ENCODE measurements around the gene ATP5MC3. TPM values are rescaled to one million over a fixed set of nuclear protein-coding genes. Genes with fewer than 3 reads are reported as not detected.
A peak's percentile ranks its signal among the peaks of the same experiment; 100 is the strongest.

The ATP5MC3 gene
- total and polyA plus RNA-seq, 2 experiments from 2014 or later, result 145 to 365 TPM

GRCh38 chr2:175205523-175205922 is 24.0 kb upstream of the ATP5MC3 start:
- Histone ChIP-seq H3K9me2 (ENCODE audit: insufficient read depth) (no peaks in the 10 kb centered on the region), H3K4me1 (ENCODE audit: insufficient read depth) (no peaks in the 10 kb centered on the region), H3K4me3 (no peak overlapping the region), H3K9me3 (ENCODE audit: low read depth) (no peaks in the 10 kb centered on the region), H3K9ac (no peak overlapping the region), H2AFZ (no peak overlapping the region), H3K4me2 (ENCODE audit: unreplicated experiment) (no peak overlapping the region), H3F3A (ENCODE audit: insufficient read depth) (no peaks in the 10 kb centered on the region; the same call in 1 of the 2 replicates), H3K27me3 (replicated peaks; ENCODE audit: insufficient read depth) (peaks cover 7% of the 10 kb centered on the region; the same call in 1 of the 2 replicates), H3K79me2 (ENCODE audit: insufficient read depth) (no peaks in the 10 kb centered on the region), H3K27ac (no peak overlapping the region), H4K20me1 (ENCODE audit: insufficient read depth) (no peaks in the 10 kb centered on the region), H3K36me3 (ENCODE audit: low read depth) (no peaks in the 10 kb centered on the region)
- no peak for TF ChIP-seq EZH2phosphoT487 (IDR thresholded peaks at IDR 0.05; ENCODE audit: insufficient read depth, low read depth)
- TF ChIP-seq EZH2 (IDR thresholded peaks at IDR 0.05; ENCODE audit: insufficient read depth, poor library complexity, severe bottlenecking), result no peak
- in situ Hi-C loops (cut with MboI), result no loop called here
- peak; percentile 53 for DNase-seq
- 44 to 45% methylated on average over 3 of the region's 3 CpGs for WGBS, 2 experiments (ENCODE audit: low coverage in 1 of 2, low lambda C conversion rate in 2 of 2, missing lambda C conversion rate in 2 of 2)

- 24 to 29% methylated on average over 12 of the region's 12 CpGs for WGBS, 2 experiments (ENCODE audit: low coverage in 1 of 2, low lambda C conversion rate in 2 of 2, missing lambda C conversion rate in 2 of 2)
- Histone ChIP-seq H3K4me2 (ENCODE audit: unreplicated experiment) (no peak overlapping the region), H3K79me2 (ENCODE audit: insufficient read depth) (no peaks in the 10 kb centered on the region), H3K9me3 (ENCODE audit: low read depth) (no peaks in the 10 kb centered on the region), H3K27me3 (replicated peaks; ENCODE audit: insufficient read depth) (peaks cover 7% of the 10 kb centered on the region; the same call in 1 of the 2 replicates), H3K36me3 (ENCODE audit: low read depth) (no peaks in the 10 kb centered on the region), H3F3A (ENCODE audit: insufficient read depth) (no peaks in the 10 kb centered on the region; the same call in 1 of the 2 replicates), H4K20me1 (ENCODE audit: insufficient read depth) (no peaks in the 10 kb centered on the region), H3K27ac (no peak overlapping the region), H2AFZ (peak overlapping the region; percentile 29; the same call in 1 of the 2 replicates), H3K4me3 (no peak overlapping the region), H3K9ac (no peak overlapping the region), H3K4me1 (ENCODE audit: insufficient read depth) (no peaks in the 10 kb centered on the region), H3K9me2 (ENCODE audit: insufficient read depth) (no peaks in the 10 kb centered on the region)
- TF ChIP-seq EZH2phosphoT487 (IDR thresholded peaks at IDR 0.05; ENCODE audit: insufficient read depth, low read depth) (no peak), EZH2 (IDR thresholded peaks at IDR 0.05; ENCODE audit: insufficient read depth, poor library complexity, severe bottlenecking) (no peak)
- peak; percentile 72 for DNase-seq
- in situ Hi-C loops (cut with MboI), result no loop called here
Observed at GRCh38 chr2:175203621-175204496, 22.3 kb upstream of the ATP5MC3 start.

GRCh38 chr2:175195012-175195411 is 13.5 kb upstream of the ATP5MC3 start:
- Histone ChIP-seq H3K4me3 (no peak overlapping the region), H3K27ac (no peak overlapping the region), H4K20me1 (ENCODE audit: insufficient read depth) (no peaks in the 10 kb centered on the region), H3K9me3 (ENCODE audit: low read depth) (no peaks in the 10 kb centered on the region), H3K27me3 (replicated peaks; ENCODE audit: insufficient read depth) (no peaks in the 10 kb centered on the region), H3K79me2 (ENCODE audit: insufficient read depth) (no peaks in the 10 kb centered on the region), H3K4me2 (ENCODE audit: unreplicated experiment) (no peak overlapping the region), H3K9me2 (ENCODE audit: insufficient read depth) (no peaks in the 10 kb centered on the region), H3F3A (ENCODE audit: insufficient read depth) (no peaks in the 10 kb centered on the region), H3K36me3 (ENCODE audit: low read depth) (no peaks in the 10 kb centered on the region), H2AFZ (no peak overlapping the region), H3K9ac (no peak overlapping the region), H3K4me1 (ENCODE audit: insufficient read depth) (no peaks in the 10 kb centered on the region)
- no peak for DNase-seq
- in situ Hi-C loops (cut with MboI), result no loop called here
- TF ChIP-seq EZH2 (IDR thresholded peaks at IDR 0.05; ENCODE audit: insufficient read depth, poor library complexity, severe bottlenecking) (no peak), EZH2phosphoT487 (IDR thresholded peaks at IDR 0.05; ENCODE audit: insufficient read depth, low read depth) (no peak)

GRCh38 chr2:175188761-175189160 is 7.3 kb upstream of the ATP5MC3 start:
- Histone ChIP-seq H3K9me2 (ENCODE audit: insufficient read depth) (no peaks in the 10 kb centered on the region), H3K4me3 (no peak overlapping the region), H4K20me1 (ENCODE audit: insufficient read depth) (no peaks in the 10 kb centered on the region), H3K27ac (no peak overlapping the region), H3K36me3 (ENCODE audit: low read depth) (no peaks in the 10 kb centered on the region), H3K4me1 (ENCODE audit: insufficient read depth) (no peaks in the 10 kb centered on the region), H2AFZ (no peak overlapping the region), H3K79me2 (ENCODE audit: insufficient read depth) (no peaks in the 10 kb centered on the region), H3K27me3 (replicated peaks; ENCODE audit: insufficient read depth) (no peaks in the 10 kb centered on the region), H3K9me3 (ENCODE audit: low read depth) (no peaks in the 10 kb centered on the region), H3K9ac (no peak overlapping the region), H3K4me2 (ENCODE audit: unreplicated experiment) (no peak overlapping the region), H3F3A (ENCODE audit: insufficient read depth) (no peaks in the 10 kb centered on the region)
- DNase-seq, result no peak
- WGBS, 2 experiments (ENCODE audit: low coverage in 1 of 2, low lambda C conversion rate in 2 of 2, missing lambda C conversion rate in 2 of 2), result 27 to 40% methylated on average over 1 of the region's 1 CpG
- in situ Hi-C loops (cut with MboI), result no loop called here
- TF ChIP-seq EZH2 (IDR thresholded peaks at IDR 0.05; ENCODE audit: insufficient read depth, poor library complexity, severe bottlenecking) (no peak), EZH2phosphoT487 (IDR thresholded peaks at IDR 0.05; ENCODE audit: insufficient read depth, low read depth) (no peak)

All from GM23248 (cell line).